Fibroblast of lung (primary cell): ENCODE measurements around the gene WDR64. TPM values are rescaled to one million over a fixed set of nuclear protein-coding genes. Genes with fewer than 3 reads are reported as not detected.

Source experiments
- DNase-seq, 2 donors: peaks; one replicate each; pipeline versions ENCODE4 v3.0.0 to v3.0.0-alpha.2; 2010; ENCODE audit warnings: low read depth in 2 of 2
- H2AFZ ChIP-seq: 2 replicates; pipeline ENCODE4 v1.5.1; 2012; ENCODE audit warnings: low read length, control low read depth, inconsistent platforms
- H3K27ac ChIP-seq: 2 replicates; pipeline ENCODE4 v1.5.1; 2011; ENCODE audit warnings: low read length, control low read depth; ENCODE audit not compliant: insufficient read depth
- H3K27me3 ChIP-seq: 2 replicates; pipeline ENCODE4 v1.5.1; 2011; ENCODE audit warnings: mild to moderate bottlenecking, low read length; ENCODE audit not compliant: control insufficient read depth, insufficient read depth
- H3K36me3 ChIP-seq: 2 replicates; pipeline ENCODE4 v1.5.1; 2011; ENCODE audit warnings: low read length; ENCODE audit not compliant: control insufficient read depth, insufficient read depth
- H3K4me1 ChIP-seq: 2 replicates; pipeline ENCODE4 v1.5.1; 2011; ENCODE audit warnings: low read length; ENCODE audit not compliant: control insufficient read depth, insufficient read depth; ENCODE audit errors: extremely low read depth
- H3K4me2 ChIP-seq: 2 replicates; pipeline ENCODE4 v1.5.1; 2011; ENCODE audit warnings: low read length, control low read depth; ENCODE audit not compliant: insufficient read depth; ENCODE audit errors: extremely low read depth
- H3K4me3 ChIP-seq, 4 experiments: fragments of 200-600 bp in 1 of 4; sonication (generic) in 1 of 4; replicated peaks in 1 of 4; 2 replicates each; pipeline ENCODE4 v1.5.1; 2011 to 2016; ENCODE audit warnings: low read length in 4 of 4, low read depth in 3 of 4, mild to moderate bottlenecking in 3 of 4, control low read depth in 2 of 4, inconsistent platforms in 1 of 4, mixed read lengths in 1 of 4; ENCODE audit not compliant: insufficient read depth in 1 of 4; ENCODE audit errors: control extremely low read depth in 1 of 4
- H3K79me2 ChIP-seq: 2 replicates; pipeline ENCODE4 v1.5.1; 2012; ENCODE audit warnings: mild to moderate bottlenecking, low read length, inconsistent platforms; ENCODE audit not compliant: control insufficient read depth, insufficient read depth
- H3K9ac ChIP-seq: 2 replicates; pipeline ENCODE4 v1.5.1; 2011; ENCODE audit warnings: mild to moderate bottlenecking, low read length, control low read depth; ENCODE audit not compliant: insufficient read depth
- H3K9me3 ChIP-seq: 2 replicates; pipeline ENCODE4 v1.5.1; 2012; ENCODE audit warnings: low read depth, low read length; ENCODE audit not compliant: control insufficient read depth, insufficient read depth
- H4K20me1 ChIP-seq: 2 replicates; pipeline ENCODE4 v1.5.1; 2011; ENCODE audit warnings: low read length; ENCODE audit not compliant: control insufficient read depth, insufficient read depth; ENCODE audit errors: extremely low read depth
- CTCF ChIP-seq, 2 donors: IDR thresholded peaks in 1 of 2; conservative IDR thresholded peaks in 1 of 2; 1 replicate in 1 of 2; 2 replicates in 1 of 2; pipeline ENCODE4 v1.5.1; 2011 to 2012; ENCODE audit warnings: low read length in 2 of 2, control low read depth in 1 of 2, inconsistent platforms in 1 of 2, low read depth in 1 of 2, mild to moderate bottlenecking in 1 of 2
- EZH2 ChIP-seq: IDR thresholded peaks from 2 replicates; pipeline ENCODE4 v1.5.1; 2012; ENCODE audit warnings: low read length, control low read depth, mild to moderate bottlenecking; ENCODE audit errors: missing control alignments
- polyA plus RNA-seq, 2 donors: library from polyadenylated mRNA; depleted of rRNA in 1 of 2; stranded (reverse) in 1 of 2; unstranded in 1 of 2; fragments of >200 nt; gene quantifications; 2 replicates each; pipeline ENCODE4 v1.2.1, GENCODE V29; 2011 to 2012; ENCODE audit warnings: missing spikeins in 1 of 2
- total RNA-seq: library from RNA; depleted of rRNA; stranded (reverse); fragments of >200 nt; gene quantifications from 2 replicates; pipeline ENCODE4 v1.2.1, GENCODE V29; 2014

WDR64 gene
- total and polyA plus RNA-seq, 2 donors (not counting 1 experiment from before 2014, with no cell fraction given), result not detected

DNA sequence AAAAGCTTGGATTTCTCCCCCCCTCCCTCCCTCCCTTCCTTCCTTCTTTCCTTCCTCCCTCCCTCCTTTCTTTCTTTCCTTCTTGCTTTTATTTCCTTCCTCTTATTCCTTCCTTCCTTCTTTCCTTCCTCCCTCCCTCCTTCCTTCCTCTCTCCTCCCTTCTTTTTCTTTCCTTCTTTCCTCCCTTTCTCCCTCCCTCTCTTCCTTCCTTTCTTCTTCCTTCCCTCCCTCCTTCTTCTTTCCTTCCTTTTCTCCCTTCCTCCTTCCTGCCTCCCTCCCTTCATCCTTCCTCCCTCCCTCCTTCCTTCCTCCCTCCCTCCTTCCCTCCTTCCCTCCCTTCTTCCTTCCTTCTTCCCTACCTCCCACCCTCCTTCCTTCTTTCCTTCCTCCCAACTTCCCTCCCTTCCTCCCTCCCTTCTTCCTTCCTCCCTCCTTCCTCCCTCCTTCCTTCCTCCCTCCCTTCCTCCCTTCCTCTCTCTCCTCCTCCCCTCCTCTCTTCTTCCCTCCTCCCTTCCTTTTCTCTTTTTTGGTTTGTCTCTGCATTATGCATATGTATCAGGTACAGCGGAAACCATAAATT lies 22.8 kb downstream of the WDR64 start:
- Histone ChIP-seq H4K20me1 (no peaks in the 10 kb centered on the region), H3K36me3 (no peaks in the 10 kb centered on the region), H3K4me3 (no peak overlapping the region), H3K4me1 (no peaks in the 10 kb centered on the region), H3K27ac (no peak overlapping the region), H3K9me3 (no peaks in the 10 kb centered on the region), H3K9ac (no peak overlapping the region), H3K27me3 (no peaks in the 10 kb centered on the region), H3K4me2 (no peak overlapping the region), H2AFZ (no peak overlapping the region), H3K79me2 (no peaks in the 10 kb centered on the region)
- no peak for DNase-seq
- no peak for TF ChIP-seq CTCF (conservative IDR thresholded peaks at IDR 0.05 in 1 of 2, IDR thresholded peaks at IDR 0.05 in 1 of 2; ENCODE audit: low read depth in 1 of 2, low read length in 2 of 2)
- TF ChIP-seq EZH2, result no peak

GRCh38 chr1:241675983-241676382 lies 23.9 kb downstream of the WDR64 start:
- Histone ChIP-seq H3K4me3 (no peak overlapping the region), H3K4me2 (no peak overlapping the region), H3K9ac (no peak overlapping the region), H3K4me1 (no peaks in the 10 kb centered on the region), H3K27ac (no peak overlapping the region), H2AFZ (no peak overlapping the region), H4K20me1 (no peaks in the 10 kb centered on the region), H3K9me3 (no peaks in the 10 kb centered on the region), H3K27me3 (no peaks in the 10 kb centered on the region), H3K79me2 (no peaks in the 10 kb centered on the region), H3K36me3 (no peaks in the 10 kb centered on the region)
- TF ChIP-seq CTCF (conservative IDR thresholded peaks at IDR 0.05 in 1 of 2, IDR thresholded peaks at IDR 0.05 in 1 of 2; ENCODE audit: low read depth in 1 of 2, low read length in 2 of 2) (no peak), EZH2 (no peak)
- DNase-seq, result no peak

- TF ChIP-seq CTCF (conservative IDR thresholded peaks at IDR 0.05 in 1 of 2, IDR thresholded peaks at IDR 0.05 in 1 of 2; ENCODE audit: low read depth in 1 of 2, low read length in 2 of 2), result no peak
- no peak overlapping the region for H3K27ac ChIP-seq
- no peaks in the 10 kb centered on the region for H3K79me2 ChIP-seq
- no peak overlapping the region for H2AFZ ChIP-seq
- no peaks in the 10 kb centered on the region for H3K9me3 ChIP-seq
- no peak overlapping the region for H3K4me2 ChIP-seq
- H3K27me3 ChIP-seq, result no peaks in the 10 kb centered on the region
- no peaks in the 10 kb centered on the region for H4K20me1 ChIP-seq
- no peaks in the 10 kb centered on the region for H3K36me3 ChIP-seq
- H3K4me3 ChIP-seq, result no peak overlapping the region
- H3K4me1 ChIP-seq, result no peaks in the 10 kb centered on the region
- H3K9ac ChIP-seq, result no peak overlapping the region
- DNase-seq, result no peak
These were observed 25.1 kb downstream of the WDR64 start for GRCh38 chr1:241677201-241677600.
